Stimulated activated naive CD8-positive, alpha-beta T cell treated with anti-CD3 and anti-CD28 coated beads, Interleukin-15, amount 100 ng/mL, for 72 hours (primary cell): ENCODE results near the gene NSFL1C.
"Not testable (repeated sequence)": the region's sequence is repeated elsewhere in the genome, so short reads cannot be mapped to it uniquely, and the experiment has no call there.

Experiments
- ATAC-seq: fragments of 150-1000 bp; cut with Tn5 transposase; 2 replicates; pipeline ENCODE4 v1.10.0; 2021; ENCODE audit warnings: mild to moderate bottlenecking, moderate library complexity
- DNase-seq, 2 donors: peaks; one replicate each; pipeline ENCODE4 v3.0.0; 2021 to 2022
- H3K27ac Mint-ChIP-seq, 2 donors: one replicate each; pipeline ENCODE4 v1.8.0; 2022; ENCODE audit warnings: mild to moderate bottlenecking in 2 of 2, mixed read lengths in 2 of 2, moderate library complexity in 2 of 2
- H3K27me3 Mint-ChIP-seq: one replicate; pipeline ENCODE4 v1.8.0; 2022; ENCODE audit warnings: mixed read lengths
- H3K4me1 Mint-ChIP-seq: one replicate; pipeline ENCODE4 v1.8.0; 2022; ENCODE audit warnings: mild to moderate bottlenecking, mixed read lengths
- H3K4me3 Mint-ChIP-seq, 2 donors: one replicate each; pipeline ENCODE4 v1.8.0; 2022; ENCODE audit warnings: mild to moderate bottlenecking in 2 of 2, mixed read lengths in 2 of 2, moderate library complexity in 1 of 2
- H3K9me3 Mint-ChIP-seq, 2 donors: one replicate each; pipeline ENCODE4 v1.8.0; 2022; ENCODE audit warnings: mixed read lengths in 2 of 2

Gene NSFL1C

GRCh38 chr20:1398185-1398584, 68.5 kb downstream of the NSFL1C start:
- not testable (repeated sequence) for ATAC-seq, H3K27ac Mint-ChIP-seq

GRCh38 chr20:1397710-1398109, 68.9 kb downstream of the NSFL1C start:
- no peak overlapping the region for H3K4me3 Mint-ChIP-seq
- H3K4me1 Mint-ChIP-seq = peaks cover 27% of the 10 kb centered on the region
- DNase-seq (no peak), ATAC-seq (no peak)
- H3K27me3 Mint-ChIP-seq = no peaks in the 10 kb centered on the region
- peaks cover 3 to 10% of the 10 kb centered on the region in 2 donors for H3K9me3 Mint-ChIP-seq
- no peak overlapping the region for H3K27ac Mint-ChIP-seq

More at GRCh38 chr20:1398185-1398584, 68.5 kb downstream of the NSFL1C start:
- H3K27me3 Mint-ChIP-seq, DNase-seq, H3K4me3 Mint-ChIP-seq, H3K9me3 Mint-ChIP-seq: not testable (repeated sequence)
- peaks cover 25% of the 10 kb centered on the region for H3K4me1 Mint-ChIP-seq

- Mint-ChIP-seq H3K27ac (no peak overlapping the region), H3K4me1 (peaks cover 24% of the 10 kb centered on the region), H3K27me3 (no peaks in the 10 kb centered on the region), H3K9me3 (peaks cover 0 to 10% of the 10 kb centered on the region in 2 donors), H3K4me3 (no peak overlapping the region)
- DNase-seq (no peak), ATAC-seq (no peak)
These were observed 69.9 kb downstream of the NSFL1C start for GRCh38 chr20:1396702-1397101.

- Mint-ChIP-seq H3K27ac (no peak overlapping the region), H3K9me3 (peaks cover 0 to 10% of the 10 kb centered on the region in 2 donors), H3K27me3 (no peaks in the 10 kb centered on the region), H3K4me3 (no peak overlapping the region), H3K4me1 (peaks cover 29% of the 10 kb centered on the region)
- ATAC-seq (no peak), DNase-seq (no peak)
These were observed 70.4 kb downstream of the NSFL1C start for GRCh38 chr20:1396264-1396663.

GRCh38 chr20:1394686-1395085, 72.0 kb downstream of the NSFL1C start:
- ATAC-seq (no peak), DNase-seq (no peak)
- Mint-ChIP-seq H3K4me3 (no peak overlapping the region), H3K27me3 (no peaks in the 10 kb centered on the region), H3K9me3 (peaks cover 0 to 10% of the 10 kb centered on the region in 2 donors), H3K27ac (no peak overlapping the region), H3K4me1 (peaks cover 45% of the 10 kb centered on the region)

- peaks cover 0 to 10% of the 10 kb centered on the region in 2 donors for H3K9me3 Mint-ChIP-seq
- H3K27ac Mint-ChIP-seq = peak overlapping the region; percentile 76 to 99
- no peak for DNase-seq
- H3K27me3 Mint-ChIP-seq = no peaks in the 10 kb centered on the region
- peak overlapping the region; percentile 80 to 93 for H3K4me3 Mint-ChIP-seq
- peaks cover 57% of the 10 kb centered on the region for H3K4me1 Mint-ChIP-seq
- no peak for ATAC-seq
These were observed 73.2 kb downstream of the NSFL1C start for GRCh38 chr20:1393507-1393882.

GRCh38 chr20:1392693-1393506, 73.7 kb downstream of the NSFL1C start, which contains the start of gene FKBP1A:
Gene FKBP1A (minus strand): TSS chr20:1393054. CDS start chr20:1392998, 56 bp downstream.
- Mint-ChIP-seq H3K4me1 (peaks cover 63% of the 10 kb centered on the region), H3K4me3 (peak within 1 kb of the TSS; percentile 80 to 93), H3K27ac (peak within 1 kb of the TSS; percentile 91 to 99), H3K27me3 (no peaks in the 10 kb centered on the region), H3K9me3 (peaks cover 0 to 10% of the 10 kb centered on the region in 2 donors)
- ATAC-seq = peak; percentile 93
- DNase-seq = peak; percentile 89 to 91

GRCh38 chr20:1392443-1392692, 74.3 kb downstream of the NSFL1C start:
- Mint-ChIP-seq H3K27me3 (no peaks in the 10 kb centered on the region), H3K27ac (peak overlapping the region in 1 of 2 donors; percentile 92), H3K4me1 (peaks cover 68% of the 10 kb centered on the region), H3K9me3 (peaks cover 0 to 10% of the 10 kb centered on the region in 2 donors), H3K4me3 (peak overlapping the region; percentile 80 to 84)
- no peak for DNase-seq
- ATAC-seq = peak; percentile 36
